GM12878 (cell line): ENCODE results near the gene SPARC.

Experiments used
- PAX5 ChIP-seq: IDR thresholded peaks from 2 replicates; pipeline ENCODE4 v1.6.1; 2011; ENCODE audit warnings: low read depth, low read length, borderline replicate concordance
- SRF ChIP-seq, 2 experiments: IDR thresholded peaks; 2 replicates each; pipeline ENCODE4 v1.6.1; 2011; ENCODE audit warnings: low read depth in 2 of 2, low read length in 2 of 2, mild to moderate bottlenecking in 1 of 2, moderate library complexity in 1 of 2
- TF ChIP-seq, protein P1 (sequence below): fragments of 150-350 bp; IDR thresholded peaks from 2 replicates; pipeline ENCODE4 v1.6.1; 2016; ENCODE audit warnings: low read depth, low read length
- TF ChIP-seq, protein P2 (sequence below), 3 experiments: IDR thresholded peaks in 2 of 3; conservative IDR thresholded peaks in 1 of 3; 2 replicates each; pipeline ENCODE4 v1.5.1; 2011; ENCODE audit warnings: low read depth in 3 of 3, low read length in 3 of 3, mild to moderate bottlenecking in 3 of 3, control low read depth in 2 of 3, moderate library complexity in 2 of 3, inconsistent platforms in 1 of 3, mixed read lengths in 1 of 3; ENCODE audit not compliant: control insufficient read depth in 2 of 3, insufficient read depth in 1 of 3; ENCODE audit errors: extremely low read depth in 1 of 3
- TF ChIP-seq, protein P3 (sequence below): IDR thresholded peaks from 2 replicates; pipeline ENCODE4 v1.6.1; 2011; ENCODE audit warnings: mild to moderate bottlenecking, low read depth, low read length, moderate library complexity; ENCODE audit not compliant: insufficient replicate concordance
- TF ChIP-seq, protein P4 (sequence below): IDR thresholded peaks from 2 replicates; pipeline ENCODE4 v1.6.1; 2011; ENCODE audit warnings: low read depth, mild to moderate bottlenecking, low read length, moderate library complexity, borderline replicate concordance; ENCODE audit errors: extremely low read depth

DNA sequence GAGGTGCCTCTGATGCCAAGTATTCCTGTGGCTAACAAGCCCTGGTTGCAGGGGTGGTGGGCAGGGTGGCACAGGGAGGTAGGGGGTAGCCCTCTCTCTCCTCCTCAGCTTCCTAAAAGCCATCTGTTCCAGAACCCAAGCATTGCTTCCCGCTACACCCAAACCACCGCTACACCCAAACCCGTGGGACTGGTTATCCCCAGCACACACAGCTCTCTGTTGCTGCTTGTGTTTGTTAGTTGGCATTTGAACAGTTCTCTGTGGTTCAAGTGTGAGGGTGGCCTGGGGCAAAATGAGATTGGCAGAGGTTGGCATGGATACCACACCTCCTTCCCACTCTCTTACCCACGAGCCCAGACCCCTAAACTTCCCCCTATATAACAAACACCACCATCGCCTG, 40.4 kb downstream of the SPARC start:
- TF ChIP-seq, protein P1, sequence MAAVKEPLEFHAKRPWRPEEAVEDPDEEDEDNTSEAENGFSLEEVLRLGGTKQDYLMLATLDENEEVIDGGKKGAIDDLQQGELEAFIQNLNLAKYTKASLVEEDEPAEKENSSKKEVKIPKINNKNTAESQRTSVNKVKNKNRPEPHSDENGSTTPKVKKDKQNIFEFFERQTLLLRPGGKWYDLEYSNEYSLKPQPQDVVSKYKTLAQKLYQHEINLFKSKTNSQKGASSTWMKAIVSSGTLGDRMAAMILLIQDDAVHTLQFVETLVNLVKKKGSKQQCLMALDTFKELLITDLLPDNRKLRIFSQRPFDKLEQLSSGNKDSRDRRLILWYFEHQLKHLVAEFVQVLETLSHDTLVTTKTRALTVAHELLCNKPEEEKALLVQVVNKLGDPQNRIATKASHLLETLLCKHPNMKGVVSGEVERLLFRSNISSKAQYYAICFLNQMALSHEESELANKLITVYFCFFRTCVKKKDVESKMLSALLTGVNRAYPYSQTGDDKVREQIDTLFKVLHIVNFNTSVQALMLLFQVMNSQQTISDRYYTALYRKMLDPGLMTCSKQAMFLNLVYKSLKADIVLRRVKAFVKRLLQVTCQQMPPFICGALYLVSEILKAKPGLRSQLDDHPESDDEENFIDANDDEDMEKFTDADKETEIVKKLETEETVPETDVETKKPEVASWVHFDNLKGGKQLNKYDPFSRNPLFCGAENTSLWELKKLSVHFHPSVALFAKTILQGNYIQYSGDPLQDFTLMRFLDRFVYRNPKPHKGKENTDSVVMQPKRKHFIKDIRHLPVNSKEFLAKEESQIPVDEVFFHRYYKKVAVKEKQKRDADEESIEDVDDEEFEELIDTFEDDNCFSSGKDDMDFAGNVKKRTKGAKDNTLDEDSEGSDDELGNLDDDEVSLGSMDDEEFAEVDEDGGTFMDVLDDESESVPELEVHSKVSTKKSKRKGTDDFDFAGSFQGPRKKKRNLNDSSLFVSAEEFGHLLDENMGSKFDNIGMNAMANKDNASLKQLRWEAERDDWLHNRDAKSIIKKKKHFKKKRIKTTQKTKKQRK = no peak
- TF ChIP-seq, protein P2, sequence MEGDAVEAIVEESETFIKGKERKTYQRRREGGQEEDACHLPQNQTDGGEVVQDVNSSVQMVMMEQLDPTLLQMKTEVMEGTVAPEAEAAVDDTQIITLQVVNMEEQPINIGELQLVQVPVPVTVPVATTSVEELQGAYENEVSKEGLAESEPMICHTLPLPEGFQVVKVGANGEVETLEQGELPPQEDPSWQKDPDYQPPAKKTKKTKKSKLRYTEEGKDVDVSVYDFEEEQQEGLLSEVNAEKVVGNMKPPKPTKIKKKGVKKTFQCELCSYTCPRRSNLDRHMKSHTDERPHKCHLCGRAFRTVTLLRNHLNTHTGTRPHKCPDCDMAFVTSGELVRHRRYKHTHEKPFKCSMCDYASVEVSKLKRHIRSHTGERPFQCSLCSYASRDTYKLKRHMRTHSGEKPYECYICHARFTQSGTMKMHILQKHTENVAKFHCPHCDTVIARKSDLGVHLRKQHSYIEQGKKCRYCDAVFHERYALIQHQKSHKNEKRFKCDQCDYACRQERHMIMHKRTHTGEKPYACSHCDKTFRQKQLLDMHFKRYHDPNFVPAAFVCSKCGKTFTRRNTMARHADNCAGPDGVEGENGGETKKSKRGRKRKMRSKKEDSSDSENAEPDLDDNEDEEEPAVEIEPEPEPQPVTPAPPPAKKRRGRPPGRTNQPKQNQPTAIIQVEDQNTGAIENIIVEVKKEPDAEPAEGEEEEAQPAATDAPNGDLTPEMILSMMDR (IDR thresholded peaks at IDR 0.05 in 2 of 3, conservative IDR thresholded peaks at IDR 0.05 in 1 of 3; ENCODE audit: control insufficient read depth in 2 of 3, extremely low read depth in 1 of 3, insufficient read depth in 1 of 3, low read depth in 3 of 3, low read length in 3 of 3) = no peak
- TF ChIP-seq SRF (IDR thresholded peaks at IDR 0.05; ENCODE audit: low read depth in 2 of 2, low read length in 2 of 2) = no peak
- TF ChIP-seq, protein P3, sequence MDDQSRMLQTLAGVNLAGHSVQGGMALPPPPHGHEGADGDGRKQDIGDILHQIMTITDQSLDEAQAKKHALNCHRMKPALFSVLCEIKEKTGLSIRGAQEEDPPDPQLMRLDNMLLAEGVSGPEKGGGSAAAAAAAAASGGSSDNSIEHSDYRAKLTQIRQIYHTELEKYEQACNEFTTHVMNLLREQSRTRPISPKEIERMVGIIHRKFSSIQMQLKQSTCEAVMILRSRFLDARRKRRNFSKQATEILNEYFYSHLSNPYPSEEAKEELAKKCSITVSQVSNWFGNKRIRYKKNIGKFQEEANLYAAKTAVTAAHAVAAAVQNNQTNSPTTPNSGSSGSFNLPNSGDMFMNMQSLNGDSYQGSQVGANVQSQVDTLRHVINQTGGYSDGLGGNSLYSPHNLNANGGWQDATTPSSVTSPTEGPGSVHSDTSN = no peak
- TF ChIP-seq, protein P4, sequence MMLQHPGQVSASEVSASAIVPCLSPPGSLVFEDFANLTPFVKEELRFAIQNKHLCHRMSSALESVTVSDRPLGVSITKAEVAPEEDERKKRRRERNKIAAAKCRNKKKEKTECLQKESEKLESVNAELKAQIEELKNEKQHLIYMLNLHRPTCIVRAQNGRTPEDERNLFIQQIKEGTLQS = no peak
- TF ChIP-seq PAX5 = no peak
